ENCODE measurements around the gene BEST3. TPM values are rescaled to one million over a fixed set of nuclear protein-coding genes. Genes with fewer than 3 reads are reported as not detected.

The BEST3 gene
- total and polyA plus RNA-seq, 2 donors (not counting 3 experiments of a cell fraction or from before 2014, with no cell fraction given), result 0.12 to 0.18 TPM

DNA sequence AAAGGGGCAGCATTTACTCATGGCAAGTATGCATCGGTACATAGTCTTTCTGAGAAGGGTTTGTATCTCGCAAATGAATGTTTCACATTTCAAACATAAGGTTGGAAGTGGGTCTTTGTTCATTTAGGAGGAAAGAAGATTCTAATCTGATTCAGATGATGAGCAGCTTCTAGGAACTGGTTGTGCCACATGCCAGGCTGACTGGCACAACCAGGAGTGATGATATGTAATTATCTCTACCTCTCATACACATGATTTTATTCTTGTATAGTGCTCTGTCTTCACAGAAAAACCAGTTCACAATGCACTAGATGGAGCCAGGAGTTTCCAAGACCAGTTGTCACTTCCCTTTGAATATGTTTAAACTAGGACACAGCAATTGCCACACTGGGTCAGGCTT, 13.7 kb upstream of the BEST3 start:
- H3K4me3 ChIP-seq (replicated peaks in 1 of 3; ENCODE audit: insufficient read depth in 1 of 3, low read depth in 1 of 3, low read length in 3 of 3), result no peak overlapping the region
- H3K4me1 ChIP-seq (ENCODE audit: control insufficient read depth, extremely low read depth, insufficient read depth, low read length), result no peaks in the 10 kb centered on the region
- no TSS peak for BruUV-seq (replicated peaks)
- no peaks in the 10 kb centered on the region for H3K9me3 ChIP-seq (replicated peaks; ENCODE audit: control insufficient read depth, insufficient read depth, low read length)
- CTCF ChIA-PET, result no interaction called here
- H4K20me1 ChIP-seq (replicated peaks; ENCODE audit: control insufficient read depth, extremely low read depth, insufficient read depth, low read length), result no peaks in the 10 kb centered on the region
- H3K27ac ChIP-seq (ENCODE audit: insufficient read depth, low read depth, low read length), result no peak overlapping the region
- intact Hi-C loops (cut with micrococcal nuclease), result no loop called here
- POLR2A ChIA-PET, result no interaction called here
- dilution Hi-C loops (cut with MboI; ENCODE audit: extremely low pct_ligation_motif_present, low sequenced_read_pairs), result no loop called here
- no peaks in the 10 kb centered on the region for H3K36me3 ChIP-seq (ENCODE audit: control insufficient read depth in 2 of 2, extremely low read depth in 1 of 2, insufficient read depth in 2 of 2, low read length in 2 of 2)
- no peak overlapping the region for H3K9ac ChIP-seq (replicated peaks; ENCODE audit: extremely low read depth, insufficient read depth, low read length)
- no peaks in the 10 kb centered on the region for H3K27me3 ChIP-seq (ENCODE audit: control insufficient read depth in 2 of 2, insufficient read depth in 2 of 2, low read length in 2 of 2)
- no peaks in the 10 kb centered on the region for H3K79me2 ChIP-seq (ENCODE audit: control insufficient read depth, insufficient read depth, low read length)
- no peak for DNase-seq (ENCODE audit: low read depth, low spot score)
- H3K9me1 ChIP-seq (replicated peaks; ENCODE audit: control insufficient read depth, extremely low read depth, insufficient read depth, low read length), result no peaks in the 10 kb centered on the region
- no peak overlapping the region for H2AFZ ChIP-seq (ENCODE audit: low read depth, low read length)
- TF ChIP-seq, protein P1, sequence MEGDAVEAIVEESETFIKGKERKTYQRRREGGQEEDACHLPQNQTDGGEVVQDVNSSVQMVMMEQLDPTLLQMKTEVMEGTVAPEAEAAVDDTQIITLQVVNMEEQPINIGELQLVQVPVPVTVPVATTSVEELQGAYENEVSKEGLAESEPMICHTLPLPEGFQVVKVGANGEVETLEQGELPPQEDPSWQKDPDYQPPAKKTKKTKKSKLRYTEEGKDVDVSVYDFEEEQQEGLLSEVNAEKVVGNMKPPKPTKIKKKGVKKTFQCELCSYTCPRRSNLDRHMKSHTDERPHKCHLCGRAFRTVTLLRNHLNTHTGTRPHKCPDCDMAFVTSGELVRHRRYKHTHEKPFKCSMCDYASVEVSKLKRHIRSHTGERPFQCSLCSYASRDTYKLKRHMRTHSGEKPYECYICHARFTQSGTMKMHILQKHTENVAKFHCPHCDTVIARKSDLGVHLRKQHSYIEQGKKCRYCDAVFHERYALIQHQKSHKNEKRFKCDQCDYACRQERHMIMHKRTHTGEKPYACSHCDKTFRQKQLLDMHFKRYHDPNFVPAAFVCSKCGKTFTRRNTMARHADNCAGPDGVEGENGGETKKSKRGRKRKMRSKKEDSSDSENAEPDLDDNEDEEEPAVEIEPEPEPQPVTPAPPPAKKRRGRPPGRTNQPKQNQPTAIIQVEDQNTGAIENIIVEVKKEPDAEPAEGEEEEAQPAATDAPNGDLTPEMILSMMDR (IDR thresholded peaks at IDR 0.05; ENCODE audit: extremely low read depth in 1 of 2, insufficient read depth in 1 of 2, low read depth in 1 of 2, low read length in 2 of 2), result no peak
- no peak for TF ChIP-seq FOS (IDR thresholded peaks at IDR 0.05; ENCODE audit: borderline replicate concordance, insufficient read depth, low read length)
- no peak for TF ChIP-seq POLR2AphosphoS5 (IDR thresholded peaks at IDR 0.05; ENCODE audit: insufficient read depth, low read depth, low read length)
- no peak for TF ChIP-seq MYC (IDR thresholded peaks at IDR 0.05; ENCODE audit: low read depth, low read length)
- TF ChIP-seq EZH2 (IDR thresholded peaks at IDR 0.05; ENCODE audit: borderline replicate concordance, low read depth, low read length, severe bottlenecking), result no peak
- TF ChIP-seq POLR2A (IDR thresholded peaks at IDR 0.05; ENCODE audit: low read depth, low read length), result no peak
- TF ChIP-seq, protein P2, sequence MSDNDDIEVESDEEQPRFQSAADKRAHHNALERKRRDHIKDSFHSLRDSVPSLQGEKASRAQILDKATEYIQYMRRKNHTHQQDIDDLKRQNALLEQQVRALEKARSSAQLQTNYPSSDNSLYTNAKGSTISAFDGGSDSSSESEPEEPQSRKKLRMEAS (IDR thresholded peaks at IDR 0.05; ENCODE audit: insufficient read depth, insufficient read length), result no peak
- TF ChIP-seq JUN (IDR thresholded peaks at IDR 0.05; ENCODE audit: borderline replicate concordance, insufficient read depth, insufficient read length, low read depth), result no peak
- no peak for TF ChIP-seq GATA2 (IDR thresholded peaks at IDR 0.05; ENCODE audit: insufficient read depth, insufficient read length, low read depth, low read length)
- FAIRE-seq, result no peak
- H3K4me2 ChIP-seq (ENCODE audit: insufficient read depth, low read length), result no peak overlapping the region
